PC-9 (cell line): Measurements from ENCODE around the gene TSPOAP1. TPM values are rescaled to one million over a fixed set of nuclear protein-coding genes. Genes with fewer than 3 reads are reported as not detected.

Experiments
- BruUV-seq: library from RNA; stranded (reverse); fragments of 400-500 nt; replicated peaks from 2 replicates; lab custom pipeline; 2021; lab: Mats Ljungman, UMichigan
- CTCF ChIA-PET: fragments of 300-600 bp; sonication (Branson Sonifier 250); formaldehyde crosslinking; loops from one replicate; lab custom pipeline; 2022; ENCODE audit warnings: antibody characterized with exemption; lab: Charles Lee
- POLR2A ChIA-PET: fragments of 300-600 bp; sonication (Branson Sonifier 250); formaldehyde crosslinking; loops from one replicate; lab custom pipeline; 2022; ENCODE audit warnings: antibody characterized with exemption; ENCODE audit not compliant: unreplicated experiment; lab: Charles Lee
- DNase-seq, 2 experiments: peaks; one replicate each; pipeline versions ENCODE4 v3.0.0 to v3.0.0-alpha.2; 2015 to 2022; ENCODE audit warnings: mixed read lengths in 1 of 2
- H2AFZ ChIP-seq: fragments of 200-600 bp; sonication (generic); 2 replicates; pipeline ENCODE4 v1.8.1; 2017; ENCODE audit warnings: antibody characterized with exemption
- H3F3A ChIP-seq: fragments of 200-600 bp; sonication (generic); 2 replicates; pipeline ENCODE4 v1.8.1; 2017; ENCODE audit warnings: antibody characterized with exemption, mild to moderate bottlenecking, low read depth; ENCODE audit not compliant: insufficient read depth
- H3K27ac ChIP-seq: fragments of 200-600 bp; sonication (generic); 2 replicates; pipeline ENCODE4 v1.6.1; 2016; ENCODE audit warnings: mixed run types
- H3K27me3 ChIP-seq: fragments of 200-600 bp; sonication (generic); 2 replicates; pipeline ENCODE4 v1.6.1; 2016; ENCODE audit warnings: low read depth, mixed run types; ENCODE audit not compliant: insufficient read depth
- H3K36me3 ChIP-seq: fragments of 200-600 bp; sonication (generic); 2 replicates; pipeline ENCODE4 v1.6.1; 2016; ENCODE audit warnings: low read depth, mixed run types
- H3K4me1 ChIP-seq: fragments of 200-600 bp; sonication (generic); replicated peaks from 2 replicates; pipeline ENCODE4 v1.6.1; 2016; ENCODE audit warnings: mixed run types; ENCODE audit not compliant: insufficient read depth
- H3K4me2 ChIP-seq: fragments of 200-600 bp; sonication (generic); 2 replicates; pipeline ENCODE4 v1.6.1; 2017; ENCODE audit warnings: mixed run types
- H3K4me3 ChIP-seq: fragments of 200-600 bp; sonication (generic); 2 replicates; pipeline ENCODE4 v1.6.1; 2016; ENCODE audit warnings: mixed run types
- H3K79me2 ChIP-seq: fragments of 200-600 bp; sonication (generic); 2 replicates; pipeline ENCODE4 v1.6.1; 2017; ENCODE audit warnings: low read depth, mixed run types
- H3K9me2 ChIP-seq: fragments of 200-600 bp; sonication (generic); 2 replicates; pipeline ENCODE4 v1.8.1; 2017; ENCODE audit warnings: mild to moderate bottlenecking; ENCODE audit not compliant: insufficient read depth
- H3K9me3 ChIP-seq: fragments of 200-600 bp; sonication (generic); 2 replicates; pipeline ENCODE4 v1.8.1; 2016; ENCODE audit warnings: low read depth; ENCODE audit not compliant: insufficient read depth
- H4K20me1 ChIP-seq: fragments of 200-600 bp; sonication (generic); 2 replicates; pipeline ENCODE4 v1.8.1; 2017; ENCODE audit not compliant: insufficient read depth
- CTCF ChIP-seq: fragments of 200-600 bp; sonication (generic); conservative IDR thresholded peaks from 2 replicates; pipeline ENCODE4 v1.6.1; 2017; ENCODE audit warnings: mixed run types, antibody characterized with exemption, mild to moderate bottlenecking, moderate library complexity
- EZH2 ChIP-seq: fragments of 200-600 bp; sonication (generic); IDR thresholded peaks from 2 replicates; pipeline ENCODE4 v1.8.0; 2017; ENCODE audit warnings: antibody characterized with exemption, low read depth
- intact Hi-C: fragments of 100-400 bp; cut with micrococcal nuclease; formaldehyde crosslinking; loops from one replicate; pipeline ENCODE4 v1.10.0; 2022; ENCODE audit not compliant: unreplicated experiment
- total RNA-seq: library from RNA; stranded (reverse); gene quantifications from 2 replicates; pipeline ENCODE4 v1.2.3, GENCODE V29; 2021

TSPOAP1 gene
- total RNA-seq, 1 experiment from 2014 or later = 0.15 TPM

DNA sequence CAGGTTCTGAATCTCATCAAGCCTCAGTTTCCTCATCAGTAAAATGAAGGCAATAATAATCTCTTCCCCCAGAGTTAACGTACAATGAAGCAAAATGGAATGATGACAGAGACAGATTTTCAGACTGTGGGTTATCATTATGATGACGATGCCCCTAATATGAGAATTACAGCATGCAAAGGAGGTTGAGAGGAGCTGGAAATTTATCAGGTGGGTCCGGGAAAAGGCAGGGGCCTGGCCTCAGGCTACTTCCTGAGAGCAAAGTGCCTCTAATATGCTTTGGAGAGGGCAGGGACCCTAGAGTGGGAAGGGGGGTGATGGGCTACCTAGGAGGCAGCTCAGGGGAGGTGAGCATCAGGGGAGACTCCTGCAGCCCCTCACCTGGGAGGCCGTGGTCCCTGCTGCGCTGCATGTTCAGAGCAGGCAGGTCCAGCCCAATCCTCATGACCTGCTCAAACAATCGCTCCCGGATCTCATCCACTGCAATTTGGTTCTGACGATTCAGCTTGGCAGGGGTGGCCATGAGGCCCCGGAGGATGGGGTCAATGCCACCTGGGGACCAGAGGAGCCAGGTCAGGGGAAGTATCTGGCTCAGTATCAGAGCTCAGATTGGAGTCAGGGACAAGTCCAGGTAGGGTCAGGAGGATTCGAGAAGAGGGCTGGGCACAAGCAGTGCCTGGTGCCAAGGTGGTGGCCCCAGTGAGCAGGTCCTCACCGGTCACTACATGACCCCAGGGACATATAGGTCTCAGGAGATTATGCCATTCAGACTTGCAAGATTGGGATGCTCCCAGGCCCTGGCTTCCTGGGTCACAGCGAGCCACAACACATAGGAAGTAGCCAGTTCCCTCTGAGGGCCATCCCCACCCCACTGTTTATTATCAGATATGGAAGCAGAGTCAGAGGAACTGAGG, 56.0 kb downstream of the TSPOAP1 start:
- no TSS peak for BruUV-seq
- H3K9me3 ChIP-seq = no peaks in the 10 kb centered on the region
- DNase-seq = no peak
- H2AFZ ChIP-seq = no peak overlapping the region
- H3K4me3 ChIP-seq = no peak overlapping the region
- H3K9me2 ChIP-seq = no peaks in the 10 kb centered on the region
- CTCF ChIA-PET = no interaction called here
- H3K4me1 ChIP-seq = no peaks in the 10 kb centered on the region
- H3K36me3 ChIP-seq = no peaks in the 10 kb centered on the region
- no peak for TF ChIP-seq CTCF
- TF ChIP-seq EZH2 = no peak
- H3K27ac ChIP-seq = no peak overlapping the region
- intact Hi-C loops = no loop called here
- POLR2A ChIA-PET = no interaction called here
- no peaks in the 10 kb centered on the region for H3F3A ChIP-seq
- H3K4me2 ChIP-seq = no peak overlapping the region
- H3K27me3 ChIP-seq = peaks cover 96% of the 10 kb centered on the region
- no peaks in the 10 kb centered on the region for H4K20me1 ChIP-seq
- H3K79me2 ChIP-seq = no peaks in the 10 kb centered on the region

DNA sequence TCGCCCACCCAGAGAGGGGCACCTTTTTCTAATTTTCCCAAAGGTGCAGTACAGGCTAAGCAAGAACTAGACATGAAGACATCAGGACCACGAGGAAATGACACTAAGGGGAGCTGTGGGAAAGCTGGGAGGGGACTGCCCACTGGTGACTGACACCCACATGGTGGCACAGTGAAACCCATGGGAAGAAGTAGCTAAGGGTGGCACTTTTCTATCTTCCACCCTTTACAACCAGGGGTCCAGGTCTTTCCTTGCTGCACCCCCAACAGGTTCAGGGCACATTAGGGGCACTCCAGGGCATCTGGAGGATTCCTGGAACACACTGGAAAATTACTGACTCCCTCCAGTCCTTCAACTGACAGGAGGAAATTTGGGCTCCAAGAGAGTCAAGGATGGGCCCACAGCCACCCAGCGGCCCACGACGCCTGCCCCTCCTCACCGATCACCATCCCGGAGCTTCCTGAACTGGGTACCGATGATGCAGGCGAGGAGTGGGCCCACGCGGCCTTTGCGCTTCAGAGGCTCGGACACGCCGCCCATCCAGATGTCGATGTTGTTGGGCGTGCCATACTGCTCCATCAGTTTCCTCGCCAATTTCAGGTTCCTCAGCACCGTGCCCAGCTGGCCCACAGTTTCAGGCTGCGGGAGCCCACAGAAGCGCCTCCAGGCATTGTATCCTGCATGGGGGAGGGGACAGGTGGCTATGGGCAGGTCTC, 57.2 kb downstream of the TSPOAP1 start:
- no peak for TF ChIP-seq CTCF
- TF ChIP-seq EZH2 = no peak
- Histone ChIP-seq H4K20me1 (no peaks in the 10 kb centered on the region), H3K36me3 (no peaks in the 10 kb centered on the region), H3K27ac (no peak overlapping the region), H2AFZ (no peak overlapping the region), H3F3A (no peaks in the 10 kb centered on the region), H3K9me3 (no peaks in the 10 kb centered on the region), H3K79me2 (no peaks in the 10 kb centered on the region), H3K4me2 (no peak overlapping the region), H3K4me3 (no peak overlapping the region), H3K9me2 (no peaks in the 10 kb centered on the region), H3K4me1 (no peaks in the 10 kb centered on the region), H3K27me3 (peaks cover 96% of the 10 kb centered on the region)
- ChIA-PET CTCF (no interaction called here), POLR2A (no interaction called here)
- DNase-seq = no peak
- intact Hi-C loops = no loop called here
- no TSS peak for BruUV-seq

DNA sequence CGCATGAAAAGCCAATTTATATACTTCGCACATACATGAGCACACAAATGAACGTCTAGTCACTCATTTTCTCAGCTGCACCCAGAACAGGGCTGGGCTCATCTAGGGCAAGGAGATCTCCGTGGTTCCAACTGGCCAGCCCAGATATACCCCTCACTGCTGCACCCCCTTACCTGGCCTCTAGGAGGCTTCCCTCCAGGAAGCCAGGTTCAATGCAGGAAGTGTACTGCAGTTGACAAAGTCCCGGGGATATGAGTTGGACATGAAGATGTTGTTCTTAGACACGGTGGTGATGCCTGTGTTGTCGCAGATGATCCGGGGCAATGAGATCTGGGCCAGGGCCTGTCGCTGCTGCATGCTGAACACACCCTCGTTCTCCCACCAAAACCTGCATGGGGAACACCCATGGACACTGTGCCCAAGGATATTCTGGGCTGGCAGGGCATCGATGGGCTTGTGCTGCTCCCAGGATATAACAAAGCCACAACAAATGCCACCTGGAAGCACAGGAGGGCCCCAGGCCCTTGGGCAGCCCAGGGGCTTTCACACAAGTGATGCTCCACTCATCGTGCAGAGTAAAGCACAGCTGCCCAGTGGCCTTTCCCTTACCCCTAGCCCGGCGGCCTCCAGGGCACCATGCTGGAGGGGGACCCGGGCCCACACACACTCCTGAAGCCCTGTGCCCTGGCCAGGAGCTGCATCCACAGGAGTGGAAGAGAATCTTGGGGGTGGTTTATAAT, 57.9 kb downstream of the TSPOAP1 start:
- H3K4me3 ChIP-seq = no peak overlapping the region
- H4K20me1 ChIP-seq = no peaks in the 10 kb centered on the region
- intact Hi-C loops = no loop called here
- BruUV-seq = no TSS peak
- H3K4me1 ChIP-seq = no peaks in the 10 kb centered on the region
- H2AFZ ChIP-seq = no peak overlapping the region
- peaks cover 96% of the 10 kb centered on the region for H3K27me3 ChIP-seq
- no peak overlapping the region for H3K27ac ChIP-seq
- no peaks in the 10 kb centered on the region for H3K9me3 ChIP-seq
- H3K36me3 ChIP-seq = no peaks in the 10 kb centered on the region
- no peaks in the 10 kb centered on the region for H3F3A ChIP-seq
- no peaks in the 10 kb centered on the region for H3K79me2 ChIP-seq
- POLR2A ChIA-PET = no interaction called here
- CTCF ChIA-PET = interaction anchor here (0.6 kb wide), 1 partner anchor 80 kb away, joined by 3 read pairs; no protein-coding TSS in a partner anchor
- no peak for DNase-seq
- TF ChIP-seq EZH2 = no peak
- TF ChIP-seq CTCF = peak; percentile 62
- no peaks in the 10 kb centered on the region for H3K9me2 ChIP-seq
- no peak overlapping the region for H3K4me2 ChIP-seq
